GM23338 (cell line): ENCODE measurements around the gene MARCKSL1. TPM values are rescaled to one million over a fixed set of nuclear protein-coding genes. Genes with fewer than 3 reads are reported as not detected.

Experiments used
- ATAC-seq: fragments of 200-7000 bp; cut with Tn5 transposase; 3 replicates; pipeline ENCODE4 v1.9.1; 2020
- DNase-seq: peaks from one replicate; pipeline ENCODE4 v3.0.0-alpha.2; 2015; ENCODE audit warnings: low spot score
- H2AFZ ChIP-seq: fragments of 200-600 bp; sonication (generic); 2 replicates; pipeline ENCODE4 v1.8.0; 2016; ENCODE audit warnings: antibody characterized with exemption, mild to moderate bottlenecking, moderate library complexity
- H3F3A ChIP-seq: fragments of 200-600 bp; sonication (generic); replicated peaks from 2 replicates; pipeline ENCODE4 v1.8.0; 2017; ENCODE audit warnings: antibody characterized with exemption, mixed run types, low read depth
- H3K27ac ChIP-seq: fragments of 200-600 bp; sonication (generic); 2 replicates; pipeline ENCODE4 v1.6.1; 2016; ENCODE audit warnings: low read depth
- H3K27me3 ChIP-seq: fragments of 200-600 bp; sonication (generic); 2 replicates; pipeline ENCODE4 v1.8.0; 2016; ENCODE audit warnings: mild to moderate bottlenecking, mixed run types, moderate library complexity; ENCODE audit not compliant: insufficient read depth
- H3K36me3 ChIP-seq: fragments of 200-600 bp; sonication (generic); 2 replicates; pipeline ENCODE4 v1.8.0; 2016; ENCODE audit warnings: mild to moderate bottlenecking; ENCODE audit not compliant: insufficient read depth
- H3K4me1 ChIP-seq: fragments of 200-600 bp; sonication (generic); 2 replicates; pipeline ENCODE4 v1.8.0; 2016; ENCODE audit warnings: mild to moderate bottlenecking, moderate library complexity; ENCODE audit not compliant: insufficient read depth
- H3K4me2 ChIP-seq: fragments of 200-600 bp; sonication (generic); 2 replicates; pipeline ENCODE4 v1.7.1; 2017; ENCODE audit warnings: mixed run types
- H3K4me3 ChIP-seq: fragments of 200-600 bp; sonication (generic); 2 replicates; pipeline ENCODE4 v1.6.1; 2016; ENCODE audit warnings: mixed run types
- H3K79me2 ChIP-seq: fragments of 200-600 bp; sonication (generic); replicated peaks from 2 replicates; pipeline ENCODE4 v1.8.0; 2017; ENCODE audit warnings: mild to moderate bottlenecking; ENCODE audit not compliant: insufficient read depth
- H3K9me2 ChIP-seq: fragments of 200-600 bp; sonication (generic); 2 replicates; pipeline ENCODE4 v1.8.0; 2017; ENCODE audit not compliant: insufficient read depth
- H4K20me1 ChIP-seq: fragments of 200-600 bp; sonication (generic); replicated peaks from 2 replicates; pipeline ENCODE4 v1.8.0; 2017; ENCODE audit warnings: mild to moderate bottlenecking; ENCODE audit not compliant: insufficient read depth
- H3K27ac Mint-ChIP-seq: 2 replicates; pipeline ENCODE4 v1.8.0; 2020; ENCODE audit warnings: inconsistent platforms, mild to moderate bottlenecking, moderate library complexity, mixed read lengths
- H3K27me3 Mint-ChIP-seq: 3 replicates; pipeline ENCODE4 v1.8.0; 2022; ENCODE audit warnings: low read depth, mild to moderate bottlenecking, moderate library complexity, mixed read lengths, inconsistent platforms; ENCODE audit not compliant: insufficient read depth, poor library complexity
- H3K36me3 Mint-ChIP-seq: 3 replicates; pipeline ENCODE4 v1.8.0; 2021; ENCODE audit warnings: low read depth, mild to moderate bottlenecking, inconsistent platforms, moderate library complexity, mixed read lengths
- H3K4me1 Mint-ChIP-seq: 3 replicates; pipeline ENCODE4 v1.8.0; 2020; ENCODE audit warnings: mild to moderate bottlenecking, inconsistent platforms, mixed read lengths
- H3K4me3 Mint-ChIP-seq: 3 replicates; pipeline ENCODE4 v1.8.0; 2021; ENCODE audit warnings: moderate library complexity, mild to moderate bottlenecking, inconsistent platforms, mixed read lengths
- H3K9me3 Mint-ChIP-seq: 3 replicates; pipeline ENCODE4 v1.8.0; 2020; ENCODE audit warnings: moderate library complexity, mild to moderate bottlenecking, inconsistent platforms, mixed read lengths
- CREB1 ChIP-seq: fragments of 250-450 bp; sonication (Bioruptor Pico); IDR thresholded peaks from 2 replicates; pipeline ENCODE4 v1.5.0; 2020; ENCODE audit warnings: low read depth, mild to moderate bottlenecking, moderate library complexity
- EZH2phosphoT487 ChIP-seq: fragments of 200-600 bp; sonication (generic); IDR thresholded peaks from one replicate; pipeline ENCODE4 v1.8.1; 2018; ENCODE audit warnings: antibody characterized with exemption; ENCODE audit not compliant: unreplicated experiment
- JUNB ChIP-seq: IDR thresholded peaks from one replicate; pipeline ENCODE4 v1.6.1; 2016; ENCODE audit warnings: antibody characterized with exemption; ENCODE audit not compliant: unreplicated experiment
- POLR2AphosphoS5 ChIP-seq: IDR thresholded peaks from 2 replicates; pipeline ENCODE4 v1.6.1; 2016; ENCODE audit warnings: antibody characterized with exemption, low read depth
- STAT1 ChIP-seq: IDR thresholded peaks from one replicate; pipeline ENCODE4 v1.6.1; 2016; ENCODE audit warnings: antibody characterized with exemption; ENCODE audit not compliant: unreplicated experiment
- ZNF114 ChIP-seq: fragments of 250-450 bp; sonication (Bioruptor Pico); IDR thresholded peaks from 2 replicates; pipeline ENCODE4 v1.5.0; 2020; ENCODE audit warnings: mild to moderate bottlenecking, moderate library complexity
- ZNF331 ChIP-seq: fragments of 250-450 bp; sonication (Bioruptor Pico); IDR thresholded peaks from 2 replicates; pipeline ENCODE4 v1.5.0; 2020; ENCODE audit warnings: low read depth, mild to moderate bottlenecking, moderate library complexity
- polyA plus RNA-seq: library from polyadenylated mRNA; unstranded; fragments of >200 nt; fragmentation: Nextera tagmentation; extraction: Ambion mirVana; gene quantifications from 2 replicates; pipeline ENCODE4 v1.2.1, GENCODE V29; 2016
- total RNA-seq: library from RNA; depleted of rRNA; stranded (reverse); fragments of >200 nt; shearing (Covaris generic); gene quantifications from 2 replicates; pipeline ENCODE4 v1.2.3, GENCODE V29; 2014
- TF ChIP-seq, protein P1 (sequence below), 2 experiments: fragments of 200-600 bp in 1 of 2; sonication (generic) in 1 of 2; conservative IDR thresholded peaks; 2 replicates each; pipeline versions ENCODE4 v1.5.1 to v1.6.1; 2016 to 2017; ENCODE audit warnings: antibody characterized with exemption in 2 of 2, low read depth in 2 of 2, mild to moderate bottlenecking in 2 of 2, moderate library complexity in 1 of 2
- TF ChIP-seq, protein P2 (sequence below): fragments of 250-450 bp; sonication (Bioruptor Pico); IDR thresholded peaks from 2 replicates; pipeline ENCODE4 v1.5.0; 2020; ENCODE audit warnings: mild to moderate bottlenecking, moderate library complexity
- TF ChIP-seq, protein P3 (sequence below): IDR thresholded peaks from 2 replicates; pipeline ENCODE4 v1.6.1; 2016; ENCODE audit warnings: antibody characterized with exemption

Gene MARCKSL1
- total and polyA plus RNA-seq, 2 experiments from 2014 or later, result 329 to 553 TPM

DNA sequence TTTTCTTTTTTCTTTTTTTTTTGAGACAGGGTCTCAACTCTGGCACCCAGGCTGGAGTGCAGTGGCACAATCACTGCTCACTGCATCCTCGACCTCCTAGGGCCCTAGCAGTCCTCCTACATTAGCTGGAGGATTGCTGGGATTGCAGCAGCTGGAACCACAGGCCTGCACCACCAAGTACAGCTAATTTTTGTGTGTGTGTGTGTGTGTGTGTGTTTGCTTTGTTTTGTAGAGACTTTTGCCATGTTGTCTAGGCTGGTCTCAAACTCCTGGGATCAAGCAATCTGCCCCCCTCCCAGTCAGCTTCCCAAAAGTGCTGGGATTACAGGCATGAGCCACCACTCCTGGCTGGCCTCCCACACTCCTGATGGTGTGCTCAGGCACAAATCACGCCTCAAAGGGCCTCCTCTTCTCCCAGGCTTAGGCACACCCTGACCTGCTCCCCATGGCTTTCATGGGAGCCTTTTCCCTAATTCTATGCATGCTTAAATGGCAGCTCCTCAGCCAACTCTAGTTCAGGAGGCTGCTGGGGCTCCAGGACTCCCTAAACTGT lies 16.9 kb upstream of the MARCKSL1 start:
- Histone ChIP-seq H3K4me3 (no peak overlapping the region), H3F3A (peaks cover 13% of the 10 kb centered on the region; the same call in 1 of the 2 replicates), H3K27ac (no peak overlapping the region), H3K79me2 (no peaks in the 10 kb centered on the region), H3K36me3 (no peaks in the 10 kb centered on the region), H3K4me1 (no peaks in the 10 kb centered on the region; the same call in 1 of the 2 replicates), H4K20me1 (no peaks in the 10 kb centered on the region), H2AFZ (no peak overlapping the region), H3K9me2 (peaks cover 10% of the 10 kb centered on the region; the same call in 1 of the 2 replicates), H3K4me2 (no peak overlapping the region), H3K27me3 (peaks cover 17% of the 10 kb centered on the region)
- Mint-ChIP-seq H3K27me3 (peaks cover 24% of the 10 kb centered on the region), H3K36me3 (peaks cover 7% of the 10 kb centered on the region), H3K9me3 (peaks cover 18% of the 10 kb centered on the region), H3K4me1 (peaks cover 18% of the 10 kb centered on the region), H3K27ac (no peak overlapping the region), H3K4me3 (peak overlapping the region; percentile 51)
- ATAC-seq (no peak), DNase-seq (no peak)
- TF ChIP-seq ZNF331 (CRISPR knock-in tag) (no peak), ZNF114 (CRISPR knock-in tag) (no peak), JUNB (no peak), EZH2phosphoT487 (no peak), STAT1 (no peak), CREB1 (CRISPR knock-in tag) (no peak), POLR2AphosphoS5 (no peak)
- TF ChIP-seq, protein P1, sequence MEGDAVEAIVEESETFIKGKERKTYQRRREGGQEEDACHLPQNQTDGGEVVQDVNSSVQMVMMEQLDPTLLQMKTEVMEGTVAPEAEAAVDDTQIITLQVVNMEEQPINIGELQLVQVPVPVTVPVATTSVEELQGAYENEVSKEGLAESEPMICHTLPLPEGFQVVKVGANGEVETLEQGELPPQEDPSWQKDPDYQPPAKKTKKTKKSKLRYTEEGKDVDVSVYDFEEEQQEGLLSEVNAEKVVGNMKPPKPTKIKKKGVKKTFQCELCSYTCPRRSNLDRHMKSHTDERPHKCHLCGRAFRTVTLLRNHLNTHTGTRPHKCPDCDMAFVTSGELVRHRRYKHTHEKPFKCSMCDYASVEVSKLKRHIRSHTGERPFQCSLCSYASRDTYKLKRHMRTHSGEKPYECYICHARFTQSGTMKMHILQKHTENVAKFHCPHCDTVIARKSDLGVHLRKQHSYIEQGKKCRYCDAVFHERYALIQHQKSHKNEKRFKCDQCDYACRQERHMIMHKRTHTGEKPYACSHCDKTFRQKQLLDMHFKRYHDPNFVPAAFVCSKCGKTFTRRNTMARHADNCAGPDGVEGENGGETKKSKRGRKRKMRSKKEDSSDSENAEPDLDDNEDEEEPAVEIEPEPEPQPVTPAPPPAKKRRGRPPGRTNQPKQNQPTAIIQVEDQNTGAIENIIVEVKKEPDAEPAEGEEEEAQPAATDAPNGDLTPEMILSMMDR (conservative IDR thresholded peaks at IDR 0.05; ENCODE audit: low read depth in 2 of 2), result no peak
- TF ChIP-seq, protein P2, sequence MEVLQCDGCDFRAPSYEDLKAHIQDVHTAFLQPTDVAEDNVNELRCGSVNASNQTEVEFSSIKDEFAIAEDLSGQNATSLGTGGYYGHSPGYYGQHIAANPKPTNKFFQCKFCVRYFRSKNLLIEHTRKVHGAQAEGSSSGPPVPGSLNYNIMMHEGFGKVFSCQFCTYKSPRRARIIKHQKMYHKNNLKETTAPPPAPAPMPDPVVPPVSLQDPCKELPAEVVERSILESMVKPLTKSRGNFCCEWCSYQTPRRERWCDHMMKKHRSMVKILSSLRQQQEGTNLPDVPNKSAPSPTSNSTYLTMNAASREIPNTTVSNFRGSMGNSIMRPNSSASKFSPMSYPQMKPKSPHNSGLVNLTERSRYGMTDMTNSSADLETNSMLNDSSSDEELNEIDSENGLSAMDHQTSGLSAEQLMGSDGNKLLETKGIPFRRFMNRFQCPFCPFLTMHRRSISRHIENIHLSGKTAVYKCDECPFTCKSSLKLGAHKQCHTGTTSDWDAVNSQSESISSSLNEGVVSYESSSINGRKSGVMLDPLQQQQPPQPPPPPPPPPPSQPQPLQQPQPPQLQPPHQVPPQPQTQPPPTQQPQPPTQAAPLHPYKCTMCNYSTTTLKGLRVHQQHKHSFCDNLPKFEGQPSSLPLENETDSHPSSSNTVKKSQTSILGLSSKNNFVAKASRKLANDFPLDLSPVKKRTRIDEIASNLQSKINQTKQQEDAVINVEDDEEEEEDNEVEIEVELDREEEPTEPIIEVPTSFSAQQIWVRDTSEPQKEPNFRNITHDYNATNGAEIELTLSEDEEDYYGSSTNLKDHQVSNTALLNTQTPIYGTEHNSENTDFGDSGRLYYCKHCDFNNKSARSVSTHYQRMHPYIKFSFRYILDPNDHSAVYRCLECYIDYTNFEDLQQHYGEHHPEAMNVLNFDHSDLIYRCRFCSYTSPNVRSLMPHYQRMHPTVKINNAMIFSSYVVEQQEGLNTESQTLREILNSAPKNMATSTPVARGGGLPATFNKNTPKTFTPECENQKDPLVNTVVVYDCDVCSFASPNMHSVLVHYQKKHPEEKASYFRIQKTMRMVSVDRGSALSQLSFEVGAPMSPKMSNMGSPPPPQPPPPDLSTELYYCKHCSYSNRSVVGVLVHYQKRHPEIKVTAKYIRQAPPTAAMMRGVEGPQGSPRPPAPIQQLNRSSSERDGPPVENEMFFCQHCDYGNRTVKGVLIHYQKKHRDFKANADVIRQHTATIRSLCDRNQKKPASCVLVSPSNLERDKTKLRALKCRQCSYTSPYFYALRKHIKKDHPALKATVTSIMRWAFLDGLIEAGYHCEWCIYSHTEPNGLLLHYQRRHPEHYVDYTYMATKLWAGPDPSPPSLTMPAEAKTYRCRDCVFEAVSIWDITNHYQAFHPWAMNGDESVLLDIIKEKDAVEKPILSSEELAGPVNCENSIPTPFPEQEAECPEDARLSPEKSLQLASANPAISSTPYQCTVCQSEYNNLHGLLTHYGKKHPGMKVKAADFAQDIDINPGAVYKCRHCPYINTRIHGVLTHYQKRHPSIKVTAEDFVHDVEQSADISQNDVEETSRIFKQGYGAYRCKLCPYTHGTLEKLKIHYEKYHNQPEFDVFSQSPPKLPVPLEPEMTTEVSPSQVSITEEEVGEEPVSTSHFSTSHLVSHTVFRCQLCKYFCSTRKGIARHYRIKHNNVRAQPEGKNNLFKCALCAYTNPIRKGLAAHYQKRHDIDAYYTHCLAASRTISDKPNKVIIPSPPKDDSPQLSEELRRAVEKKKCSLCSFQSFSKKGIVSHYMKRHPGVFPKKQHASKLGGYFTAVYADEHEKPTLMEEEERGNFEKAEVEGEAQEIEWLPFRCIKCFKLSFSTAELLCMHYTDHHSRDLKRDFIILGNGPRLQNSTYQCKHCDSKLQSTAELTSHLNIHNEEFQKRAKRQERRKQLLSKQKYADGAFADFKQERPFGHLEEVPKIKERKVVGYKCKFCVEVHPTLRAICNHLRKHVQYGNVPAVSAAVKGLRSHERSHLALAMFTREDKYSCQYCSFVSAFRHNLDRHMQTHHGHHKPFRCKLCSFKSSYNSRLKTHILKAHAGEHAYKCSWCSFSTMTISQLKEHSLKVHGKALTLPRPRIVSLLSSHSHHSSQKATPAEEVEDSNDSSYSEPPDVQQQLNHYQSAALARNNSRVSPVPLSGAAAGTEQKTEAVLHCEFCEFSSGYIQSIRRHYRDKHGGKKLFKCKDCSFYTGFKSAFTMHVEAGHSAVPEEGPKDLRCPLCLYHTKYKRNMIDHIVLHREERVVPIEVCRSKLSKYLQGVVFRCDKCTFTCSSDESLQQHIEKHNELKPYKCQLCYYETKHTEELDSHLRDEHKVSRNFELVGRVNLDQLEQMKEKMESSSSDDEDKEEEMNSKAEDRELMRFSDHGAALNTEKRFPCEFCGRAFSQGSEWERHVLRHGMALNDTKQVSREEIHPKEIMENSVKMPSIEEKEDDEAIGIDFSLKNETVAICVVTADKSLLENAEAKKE (CRISPR knock-in tag), result no peak
- TF ChIP-seq, protein P3, sequence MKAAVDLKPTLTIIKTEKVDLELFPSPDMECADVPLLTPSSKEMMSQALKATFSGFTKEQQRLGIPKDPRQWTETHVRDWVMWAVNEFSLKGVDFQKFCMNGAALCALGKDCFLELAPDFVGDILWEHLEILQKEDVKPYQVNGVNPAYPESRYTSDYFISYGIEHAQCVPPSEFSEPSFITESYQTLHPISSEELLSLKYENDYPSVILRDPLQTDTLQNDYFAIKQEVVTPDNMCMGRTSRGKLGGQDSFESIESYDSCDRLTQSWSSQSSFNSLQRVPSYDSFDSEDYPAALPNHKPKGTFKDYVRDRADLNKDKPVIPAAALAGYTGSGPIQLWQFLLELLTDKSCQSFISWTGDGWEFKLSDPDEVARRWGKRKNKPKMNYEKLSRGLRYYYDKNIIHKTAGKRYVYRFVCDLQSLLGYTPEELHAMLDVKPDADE, result no peak
